Endothelial cell (in vitro differentiated cells): ENCODE data around the gene ERG. TPM values are rescaled to one million over a fixed set of nuclear protein-coding genes. Genes with fewer than 3 reads are reported as not detected.

Experiments
- DNase-seq: peaks from one replicate; pipeline ENCODE4 v3.0.0; 2021; ENCODE audit warnings: low spot score
- H3K27ac Mint-ChIP-seq: one replicate; pipeline ENCODE4 v1.8.0; 2021; ENCODE audit warnings: mixed read lengths, inconsistent platforms; ENCODE audit not compliant: unreplicated experiment
- H3K27me3 Mint-ChIP-seq: one replicate; pipeline ENCODE4 v1.8.0; 2021; ENCODE audit warnings: mild to moderate bottlenecking, moderate library complexity, mixed read lengths, inconsistent platforms; ENCODE audit not compliant: unreplicated experiment
- H3K36me3 Mint-ChIP-seq: one replicate; pipeline ENCODE4 v1.8.0; 2021; ENCODE audit warnings: mild to moderate bottlenecking, low read depth, mixed read lengths, inconsistent platforms; ENCODE audit not compliant: unreplicated experiment
- H3K4me1 Mint-ChIP-seq: one replicate; pipeline ENCODE4 v1.8.0; 2021; ENCODE audit warnings: mild to moderate bottlenecking, mixed read lengths, inconsistent platforms; ENCODE audit not compliant: unreplicated experiment
- H3K4me3 Mint-ChIP-seq: one replicate; pipeline ENCODE4 v1.8.0; 2021; ENCODE audit warnings: mild to moderate bottlenecking, mixed read lengths, inconsistent platforms; ENCODE audit not compliant: unreplicated experiment
- H3K9me3 Mint-ChIP-seq: one replicate; pipeline ENCODE4 v1.8.0; 2021; ENCODE audit warnings: mixed read lengths, inconsistent platforms; ENCODE audit not compliant: unreplicated experiment
- CTCF ChIP-seq: fragments of 200-600 bp; sonication (generic); IDR thresholded peaks from one replicate; pipeline ENCODE4 v1.5.0; 2021; ENCODE audit warnings: antibody characterized with exemption; ENCODE audit not compliant: unreplicated experiment
- total RNA-seq: library from RNA; stranded (reverse); fragmentation: NEBNext Ultra II Directional; extraction: Animal tissue kit (Norgen Biotek cat#: 25700); gene quantifications from one replicate; pipeline ENCODE4 v1.2.1, GENCODE V29; 2021; ENCODE audit not compliant: unreplicated experiment

Gene ERG
- total RNA-seq, 1 donor from 2014 or later = 133 TPM

- H3K27ac Mint-ChIP-seq = no peak overlapping the region
- H3K4me3 Mint-ChIP-seq = no peak overlapping the region
- no peaks in the 10 kb centered on the region for H3K36me3 Mint-ChIP-seq
- H3K9me3 Mint-ChIP-seq = no peaks in the 10 kb centered on the region
- no peak for DNase-seq
- no peak for TF ChIP-seq CTCF
- no peaks in the 10 kb centered on the region for H3K4me1 Mint-ChIP-seq
- no peaks in the 10 kb centered on the region for H3K27me3 Mint-ChIP-seq
Measured at GRCh38 chr21:38533887-38534286, 35.6 kb upstream of the ERG start.

- Mint-ChIP-seq H3K36me3 (no peaks in the 10 kb centered on the region), H3K4me3 (no peak overlapping the region), H3K27ac (no peak overlapping the region), H3K4me1 (no peaks in the 10 kb centered on the region), H3K27me3 (no peaks in the 10 kb centered on the region), H3K9me3 (no peaks in the 10 kb centered on the region)
- no peak for DNase-seq
- TF ChIP-seq CTCF = no peak
Measured at GRCh38 chr21:38531591-38531990, 33.3 kb upstream of the ERG start.

- Mint-ChIP-seq H3K4me1 (no peaks in the 10 kb centered on the region), H3K27ac (no peak overlapping the region), H3K9me3 (no peaks in the 10 kb centered on the region), H3K4me3 (no peak overlapping the region), H3K36me3 (no peaks in the 10 kb centered on the region), H3K27me3 (no peaks in the 10 kb centered on the region)
- no peak for DNase-seq
- no peak for TF ChIP-seq CTCF
Measured at GRCh38 chr21:38531039-38531541, 32.8 kb upstream of the ERG start.

GRCh38 chr21:38527737-38528136 lies 29.5 kb upstream of the ERG start:
- H3K27me3 Mint-ChIP-seq = no peaks in the 10 kb centered on the region
- no peaks in the 10 kb centered on the region for H3K4me1 Mint-ChIP-seq
- H3K9me3 Mint-ChIP-seq = no peaks in the 10 kb centered on the region
- no peak overlapping the region for H3K27ac Mint-ChIP-seq
- TF ChIP-seq CTCF = no peak
- H3K36me3 Mint-ChIP-seq = no peaks in the 10 kb centered on the region
- no peak for DNase-seq
- H3K4me3 Mint-ChIP-seq = no peak overlapping the region

GRCh38 chr21:38525454-38525853 lies 27.2 kb upstream of the ERG start:
- no peaks in the 10 kb centered on the region for H3K9me3 Mint-ChIP-seq
- no peak overlapping the region for H3K4me3 Mint-ChIP-seq
- no peaks in the 10 kb centered on the region for H3K4me1 Mint-ChIP-seq
- no peak overlapping the region for H3K27ac Mint-ChIP-seq
- H3K27me3 Mint-ChIP-seq = no peaks in the 10 kb centered on the region
- H3K36me3 Mint-ChIP-seq = no peaks in the 10 kb centered on the region
- TF ChIP-seq CTCF = no peak
- DNase-seq = no peak
